ENCODE measurements around the gene A2ML1.
"Not testable (repeated sequence)": the region's sequence is repeated elsewhere in the genome, so short reads cannot be mapped to it uniquely, and the experiment has no call there.

A2ML1 gene

DNA sequence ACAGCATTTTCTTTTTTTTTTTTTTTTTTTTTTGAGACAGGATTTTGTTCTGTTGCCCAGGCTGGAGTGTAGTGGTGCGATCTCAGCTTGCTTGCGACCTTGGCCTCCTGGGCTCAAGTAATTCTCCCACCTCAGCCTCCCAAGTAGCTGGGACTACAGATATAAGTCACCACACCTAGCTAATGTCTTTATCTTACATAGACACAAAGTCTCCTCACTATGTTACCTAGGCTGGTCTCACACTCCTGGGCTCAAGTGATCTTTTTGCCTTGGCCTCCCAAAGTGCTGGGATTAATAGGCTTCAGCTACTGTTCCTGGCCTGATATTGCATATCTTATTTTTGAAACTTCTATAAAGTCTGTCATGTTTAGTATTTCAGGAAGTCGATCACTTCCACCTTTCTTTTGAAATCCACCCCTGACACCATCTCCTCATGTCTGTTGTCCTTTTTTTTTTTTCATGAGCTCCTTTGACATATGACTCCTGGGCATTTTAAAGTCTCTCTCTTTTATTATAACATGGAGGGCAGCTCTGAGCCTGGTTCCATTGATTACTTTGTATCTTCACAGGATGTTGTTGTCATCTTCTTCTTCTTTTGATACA, 5.9 kb upstream of the A2ML1 start:
- in situ Hi-C loops (cut with MboI; ENCODE audit: low sequenced_read_pairs): no loop called here

DNA sequence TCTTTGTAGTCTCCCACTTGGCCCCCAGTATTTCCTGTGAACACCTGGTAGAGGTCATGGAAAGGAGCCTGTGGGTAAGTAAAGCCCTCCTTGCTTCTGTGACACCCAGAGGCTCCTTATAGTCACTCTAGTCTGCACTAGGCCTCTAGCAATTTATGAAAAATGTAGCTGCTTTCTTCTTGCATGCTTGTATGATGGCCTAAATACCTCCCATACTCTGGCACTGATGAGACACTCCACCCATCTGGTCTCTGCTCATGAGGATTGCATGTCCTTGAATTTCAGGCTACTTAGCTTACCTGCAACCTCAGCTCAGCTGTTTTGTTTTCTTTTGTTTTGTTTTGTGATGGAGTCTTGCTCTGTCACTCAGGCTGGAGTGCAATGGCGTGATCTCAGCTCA, 4.6 kb upstream of the A2ML1 start:
- in situ Hi-C loops (cut with MboI; ENCODE audit: low sequenced_read_pairs): no loop called here

DNA sequence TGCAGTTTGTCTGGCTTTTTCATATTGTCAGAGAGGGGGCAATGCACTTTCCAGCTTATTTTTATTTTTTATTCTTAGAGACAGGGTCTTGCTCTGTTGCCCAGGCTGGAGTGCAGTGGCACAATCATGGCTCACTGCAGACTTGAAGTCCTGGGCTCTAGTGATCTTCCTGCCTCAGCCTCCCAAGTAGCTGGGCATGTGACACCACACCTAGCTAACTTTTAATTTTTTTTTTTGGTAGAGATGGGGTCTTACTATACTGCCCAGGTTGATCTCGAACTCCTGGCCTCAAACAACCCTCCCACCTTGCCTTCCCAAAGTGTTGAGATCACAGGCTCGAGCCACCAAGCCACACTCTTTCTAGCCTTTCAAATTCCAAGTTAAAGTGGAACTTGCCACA, 3.9 kb upstream of the A2ML1 start:
- in situ Hi-C loops (cut with MboI; ENCODE audit: low sequenced_read_pairs): no loop called here

DNA sequence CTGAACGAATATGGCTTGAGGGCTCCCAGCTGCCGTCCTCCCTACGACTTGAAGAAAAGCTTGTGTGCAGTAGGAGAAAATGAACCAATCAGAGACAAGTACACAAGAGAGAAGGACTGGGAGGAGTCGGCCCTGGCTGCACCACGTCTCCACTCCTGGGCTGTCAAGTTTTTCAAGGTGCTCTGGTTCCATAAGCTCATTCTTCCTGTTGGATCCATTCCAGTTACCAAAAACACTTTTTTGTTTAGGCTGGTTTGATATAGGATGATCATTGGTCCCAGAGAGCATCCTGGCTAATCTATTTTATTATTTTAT, 2.8 kb upstream of the A2ML1 start:
- in situ Hi-C loops (cut with MboI; ENCODE audit: low sequenced_read_pairs): no loop called here

DNA sequence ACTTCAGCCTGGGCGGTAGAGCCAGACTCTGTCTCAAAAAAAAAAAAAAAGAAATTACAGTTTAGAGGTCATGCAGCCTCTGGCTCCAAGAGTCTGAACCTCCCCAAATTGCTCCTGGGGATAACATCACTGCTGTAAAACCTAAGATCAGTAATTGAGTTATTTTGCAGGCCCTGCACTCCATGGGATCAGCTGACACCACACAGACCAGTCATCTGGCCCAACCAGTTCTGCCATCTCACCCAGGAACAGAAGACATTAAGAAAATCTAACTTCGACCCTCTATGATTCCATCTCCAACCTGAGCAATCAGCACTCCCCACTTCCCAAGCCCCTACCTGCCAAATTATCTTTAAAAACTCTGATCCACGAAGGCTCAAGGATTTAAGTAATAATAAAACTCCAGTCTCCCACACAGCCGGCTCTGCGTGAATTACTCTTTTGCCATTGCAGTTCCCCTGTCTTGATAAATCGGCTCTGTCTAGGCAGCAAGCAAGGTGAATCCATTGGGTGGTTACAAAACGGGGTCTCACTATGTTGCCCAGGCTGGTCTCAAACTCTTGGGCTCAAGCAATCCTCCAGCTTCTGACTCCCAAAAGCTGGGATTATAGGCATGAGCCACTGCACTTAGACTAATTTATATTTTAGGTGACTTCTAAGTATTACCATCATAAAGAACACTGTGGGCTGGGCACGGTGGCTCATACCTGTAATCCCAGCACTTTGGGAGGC, 1.6 kb upstream of the A2ML1 start:
- in situ Hi-C loops (cut with MboI; ENCODE audit: low sequenced_read_pairs): not testable (repeated sequence)

DNA sequence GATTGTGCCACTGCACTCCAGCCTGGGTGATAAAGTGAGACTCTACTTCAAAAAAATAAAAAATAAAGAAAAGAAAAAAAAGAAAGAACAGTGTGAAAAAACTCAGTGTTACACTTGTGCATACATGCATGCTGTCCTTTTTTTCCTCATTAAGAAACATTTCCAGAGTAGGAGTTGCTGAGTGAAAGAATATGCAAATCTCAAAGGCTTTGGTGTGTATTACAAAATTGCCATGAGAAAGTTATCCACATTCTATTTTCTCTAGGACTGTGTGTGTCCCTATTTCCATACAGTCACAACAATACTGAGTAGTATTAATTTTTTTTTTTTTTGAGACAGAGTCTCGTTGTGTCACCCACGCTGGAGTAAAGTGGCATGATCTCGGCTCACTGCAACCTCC, 830 bp upstream of the A2ML1 start:
- in situ Hi-C loops (cut with MboI; ENCODE audit: low sequenced_read_pairs): no loop called here

DNA sequence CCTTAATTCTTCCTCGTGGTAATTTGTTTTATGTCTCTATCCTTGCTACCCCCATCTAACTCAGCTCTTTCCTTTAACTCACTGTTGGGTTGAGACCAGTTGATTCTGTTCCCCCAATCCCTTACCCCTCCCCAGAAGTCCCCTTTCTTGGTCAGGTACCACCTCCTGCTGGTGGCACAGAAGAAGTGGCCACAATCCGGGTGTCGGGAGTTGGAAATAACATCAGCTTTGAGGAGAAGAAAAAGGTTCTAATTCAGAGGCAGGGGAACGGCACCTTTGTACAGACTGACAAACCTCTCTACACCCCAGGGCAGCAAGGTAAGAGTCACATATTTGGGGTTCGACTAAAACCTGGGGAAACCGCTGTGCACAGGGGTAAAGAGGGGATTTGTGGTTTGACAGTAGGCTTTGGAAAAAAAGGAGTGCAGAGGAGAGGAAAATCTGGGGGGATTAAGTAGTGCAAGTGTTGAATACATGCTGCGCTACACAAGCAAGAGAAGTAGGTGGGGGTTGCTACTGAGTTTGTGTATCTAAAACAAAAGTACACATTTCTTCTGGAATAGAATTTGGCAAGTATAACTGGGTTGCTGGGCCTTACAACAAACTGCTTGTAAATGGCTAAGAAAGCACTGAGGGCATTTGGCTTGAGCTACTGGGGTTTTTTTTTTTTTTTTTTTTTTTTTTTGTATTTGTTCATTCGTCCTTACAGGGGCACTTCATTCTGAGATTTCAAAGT, 1.3 kb downstream of the A2ML1 start:
- in situ Hi-C loops (cut with MboI; ENCODE audit: low sequenced_read_pairs): no loop called here

DNA sequence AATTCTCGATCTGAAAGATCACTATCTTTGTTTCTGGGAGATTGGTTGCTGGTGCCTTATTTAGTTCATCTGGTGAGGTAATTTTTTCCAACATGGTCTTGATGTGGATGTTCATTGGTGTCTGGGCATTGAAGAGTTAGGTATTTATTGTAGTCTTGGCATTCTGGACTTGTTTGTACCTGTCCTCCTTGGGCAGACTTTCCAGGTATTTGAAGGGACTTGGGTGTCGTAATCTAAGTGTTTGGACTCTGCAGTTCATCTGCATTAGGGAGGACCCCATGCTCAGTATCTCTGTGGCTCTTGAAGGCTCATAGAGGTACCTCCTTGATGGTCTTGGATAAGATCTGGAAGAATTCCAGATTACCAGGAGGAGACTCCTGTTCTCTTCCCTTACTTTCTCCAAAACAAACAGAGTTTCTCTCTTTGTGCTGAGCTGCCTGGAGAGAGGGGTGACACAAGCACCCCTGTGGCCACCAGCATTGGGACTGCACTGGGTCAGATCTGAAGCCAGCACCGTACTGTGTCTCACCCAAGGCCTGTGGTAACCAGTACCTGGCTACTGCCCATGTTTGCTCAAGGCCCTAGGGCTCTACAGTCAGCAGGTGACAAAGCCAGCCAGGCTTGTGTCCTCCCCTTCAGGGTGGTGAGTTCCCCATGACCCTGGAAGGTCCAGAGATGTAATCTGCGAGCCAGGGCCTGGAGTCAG, 5.3 kb downstream of the A2ML1 start:
- in situ Hi-C loops (cut with MboI; ENCODE audit: low sequenced_read_pairs): no loop called here

DNA sequence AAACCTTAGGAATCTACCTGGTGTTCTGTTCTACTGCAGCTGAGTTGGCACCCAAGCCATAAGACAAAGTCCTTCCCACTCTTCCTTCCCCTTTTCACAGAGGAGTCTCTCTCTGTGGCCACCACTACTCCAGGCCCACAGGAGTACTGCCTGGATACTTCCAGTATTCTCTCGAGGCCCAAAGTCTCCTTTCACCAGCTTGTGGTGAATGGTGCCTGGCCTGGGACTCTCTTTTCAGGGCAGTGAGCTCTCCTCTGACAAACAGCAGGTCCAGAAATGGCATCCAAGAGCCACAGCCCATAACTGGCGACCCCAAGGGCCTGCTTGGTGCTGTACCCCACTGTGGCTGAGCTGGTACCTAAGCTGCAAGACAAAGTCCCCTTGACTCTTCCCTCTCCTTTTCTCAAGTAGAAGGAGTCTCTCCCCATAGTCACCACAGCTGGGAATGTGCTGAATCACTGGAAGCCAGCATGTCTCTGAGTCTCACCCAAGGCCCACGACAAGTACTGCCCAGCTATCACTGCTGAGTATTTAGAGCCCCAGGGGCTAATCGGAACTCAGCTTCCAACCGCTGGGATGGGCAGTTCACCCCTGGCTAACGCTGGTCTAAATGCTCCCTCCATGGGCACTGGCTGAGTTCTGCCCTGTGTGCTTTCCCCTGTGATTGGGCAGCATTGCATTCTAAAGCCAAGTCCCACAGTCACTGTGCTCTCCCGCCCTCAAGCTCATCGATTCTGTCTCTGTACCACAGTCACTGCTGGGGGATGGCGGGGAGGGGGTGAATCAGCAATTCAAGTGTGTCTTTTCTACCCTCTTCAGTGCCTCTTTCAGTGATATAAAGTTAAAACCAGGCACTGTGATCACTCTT, 6.1 kb downstream of the A2ML1 start:
- in situ Hi-C loops (cut with MboI; ENCODE audit: low sequenced_read_pairs): no loop called here

DNA sequence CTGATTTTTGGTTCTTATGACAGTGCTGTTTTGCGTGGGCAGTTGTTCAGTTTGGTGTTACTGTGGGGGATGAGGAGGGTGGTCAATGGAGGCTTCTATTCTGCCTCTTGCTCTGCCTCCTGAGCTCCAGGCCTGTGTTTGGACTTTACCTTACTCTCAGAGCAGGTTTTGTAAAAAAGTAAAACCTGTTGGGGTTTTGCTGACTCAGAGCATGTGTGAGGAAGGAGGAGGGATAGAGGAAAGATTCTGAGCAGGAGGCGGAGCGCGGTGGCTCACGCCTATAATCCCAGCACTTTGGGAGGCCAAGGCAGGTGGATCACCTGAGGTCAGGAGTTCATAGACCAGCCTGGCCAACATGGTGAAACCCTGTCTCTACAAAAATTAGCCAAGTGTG, 6.7 kb downstream of the A2ML1 start:
- in situ Hi-C loops (cut with MboI; ENCODE audit: low sequenced_read_pairs): no loop called here

DNA sequence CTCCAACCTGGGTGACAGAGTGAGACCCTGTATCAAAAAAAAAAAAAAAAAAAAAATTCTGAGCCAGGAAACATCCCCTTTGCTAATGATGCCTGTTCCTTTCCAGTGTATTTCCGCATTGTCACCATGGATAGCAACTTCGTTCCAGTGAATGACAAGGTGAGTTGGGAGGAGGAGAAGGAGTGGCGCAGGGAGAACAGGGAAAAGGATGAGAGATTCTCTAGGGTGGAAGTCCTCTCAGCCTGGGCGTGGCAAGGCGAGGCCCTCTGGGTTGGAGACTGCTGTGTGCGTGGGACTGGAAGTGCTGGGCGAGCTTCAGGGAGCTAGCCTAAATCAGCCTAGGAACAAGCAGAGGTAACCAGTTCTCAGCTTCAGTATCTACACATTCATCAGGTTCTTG, 7.2 kb downstream of the A2ML1 start:
- in situ Hi-C loops (cut with MboI; ENCODE audit: low sequenced_read_pairs): no loop called here

DNA sequence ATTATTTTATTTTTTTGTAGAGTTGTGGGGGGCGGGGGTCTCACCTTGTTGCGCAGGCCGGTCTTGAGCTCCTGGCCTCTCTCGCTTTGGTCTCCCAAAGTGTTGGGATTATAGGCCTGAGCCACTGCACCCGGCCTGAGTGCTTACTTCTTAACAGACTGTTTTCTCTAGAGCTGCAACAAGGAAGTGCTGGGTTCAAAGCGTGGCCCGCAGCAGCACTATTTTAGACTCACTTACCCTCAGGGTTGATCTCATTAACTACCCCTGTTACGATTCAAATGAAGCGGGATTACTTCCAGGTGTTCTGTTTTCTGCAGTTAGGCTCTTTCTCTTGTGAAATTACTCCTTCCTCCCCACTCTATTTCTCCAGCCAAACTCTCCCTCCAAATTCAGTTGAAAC, 8.7 kb downstream of the A2ML1 start:
- in situ Hi-C loops (cut with MboI; ENCODE audit: low sequenced_read_pairs): no loop called here

DNA sequence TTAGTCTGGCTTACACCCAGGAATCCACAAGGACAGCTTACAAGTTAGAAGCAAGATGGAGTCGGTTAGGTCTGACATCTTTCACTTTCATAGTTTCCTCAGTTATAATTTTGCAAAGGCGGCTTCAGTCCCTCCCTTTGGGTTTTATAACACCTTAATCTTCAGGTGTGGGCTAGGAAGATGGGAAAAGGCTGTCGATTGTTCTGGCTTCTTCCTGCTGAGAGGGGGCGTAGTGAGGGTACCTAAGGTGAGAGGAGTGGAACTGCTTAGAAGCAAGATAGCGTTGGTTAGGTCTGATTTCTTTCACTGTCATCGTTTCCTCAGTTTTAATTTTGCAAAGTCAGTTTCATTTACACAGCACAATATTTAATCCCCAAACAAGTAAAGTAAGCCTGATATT, 10.1 kb downstream of the A2ML1 start:
- in situ Hi-C loops (cut with MboI; ENCODE audit: low sequenced_read_pairs): no loop called here

DNA sequence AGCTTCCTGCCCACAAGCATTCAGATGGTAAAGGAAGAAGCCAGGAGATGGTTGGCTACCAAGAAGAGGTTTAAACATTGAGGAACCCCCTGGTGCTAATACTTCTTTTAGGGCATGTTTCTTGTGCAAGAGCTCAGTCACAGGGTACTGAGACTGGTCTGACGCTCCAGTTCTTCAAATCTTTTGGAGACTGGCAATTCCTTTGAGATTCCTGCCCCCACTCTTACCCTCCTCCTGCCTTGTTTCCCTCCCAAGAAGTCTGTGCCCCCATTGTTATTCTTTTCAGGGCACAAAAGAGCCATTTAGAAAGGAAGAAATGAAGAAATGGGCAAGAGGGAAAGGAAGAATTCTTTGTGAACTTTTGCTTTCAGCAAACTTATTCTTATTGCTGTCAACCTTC, 11.8 kb downstream of the A2ML1 start:
- in situ Hi-C loops (cut with MboI; ENCODE audit: low sequenced_read_pairs): no loop called here

DNA sequence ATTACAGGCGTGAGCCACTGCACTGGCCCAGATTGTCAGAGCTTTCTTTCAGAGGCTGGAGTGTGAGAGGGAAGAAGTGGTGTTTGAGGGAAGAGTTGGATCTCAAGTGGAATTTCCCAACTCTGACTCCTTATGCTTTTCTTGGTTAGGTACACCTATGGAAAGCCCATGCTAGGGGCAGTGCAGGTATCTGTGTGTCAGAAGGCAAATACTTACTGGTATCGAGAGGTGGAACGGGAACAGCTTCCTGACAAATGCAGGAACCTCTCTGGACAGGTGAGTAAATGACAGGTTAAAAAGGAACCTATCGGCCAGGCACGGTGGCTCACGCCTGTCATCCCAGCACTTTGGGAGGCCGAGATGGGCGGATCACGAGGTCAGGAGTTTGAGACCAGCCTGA, 14.9 kb downstream of the A2ML1 start:
- in situ Hi-C loops (cut with MboI; ENCODE audit: low sequenced_read_pairs): no loop called here

DNA sequence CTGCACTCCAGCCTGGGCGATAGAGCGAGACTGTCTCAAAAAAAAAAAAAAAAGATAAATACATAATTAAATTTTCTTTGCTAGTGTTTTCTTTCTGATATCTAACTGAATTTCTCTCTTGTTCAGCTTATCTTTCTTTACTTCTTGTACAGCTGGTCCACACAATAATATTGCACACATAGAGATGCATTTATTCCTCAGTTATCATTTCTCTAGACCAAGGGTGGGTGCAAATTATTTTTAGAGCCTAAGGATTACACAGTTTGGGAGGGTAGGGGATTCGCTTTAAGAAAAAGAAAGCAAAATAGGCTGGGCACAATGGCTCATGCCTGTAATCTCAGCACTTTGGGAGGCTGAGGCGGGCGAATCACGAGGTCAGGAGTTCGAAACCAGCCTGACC, 17.9 kb downstream of the A2ML1 start:
- in situ Hi-C loops (cut with MboI; ENCODE audit: low sequenced_read_pairs): no loop called here

DNA sequence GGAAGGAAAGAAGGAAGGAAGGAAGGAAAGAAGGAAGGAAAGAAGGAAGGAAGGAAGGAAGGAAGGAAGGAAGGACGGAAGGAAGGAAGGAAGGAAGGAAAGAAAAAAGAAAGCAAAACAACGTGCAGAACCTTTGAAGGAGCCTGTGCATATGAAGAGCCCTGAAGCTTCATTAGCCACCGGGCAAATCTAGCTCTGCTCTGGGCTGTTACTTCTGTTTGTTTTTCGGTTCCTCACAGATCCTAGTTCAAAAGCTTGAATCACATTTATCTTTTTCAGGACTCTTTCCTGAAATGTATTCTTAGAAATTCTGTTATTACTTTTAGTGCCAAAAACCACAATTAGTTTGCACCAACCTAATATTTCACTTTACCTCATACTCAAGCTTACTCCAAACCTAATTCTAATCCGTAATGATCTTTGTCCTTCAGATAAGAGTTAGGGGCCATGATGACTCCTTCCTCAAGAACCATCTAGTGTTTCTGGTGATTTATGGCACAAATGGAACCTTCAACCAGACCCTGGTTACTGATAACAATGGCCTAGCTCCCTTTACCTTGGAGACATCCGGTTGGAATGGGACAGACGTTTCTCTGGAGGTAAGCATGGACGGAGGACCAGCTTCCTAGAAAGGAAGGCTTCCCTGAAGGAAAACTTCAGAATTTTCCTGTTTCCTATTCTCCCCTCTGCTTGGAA, 18.7 kb downstream of the A2ML1 start:
- in situ Hi-C loops (cut with MboI; ENCODE audit: low sequenced_read_pairs): no loop called here

DNA sequence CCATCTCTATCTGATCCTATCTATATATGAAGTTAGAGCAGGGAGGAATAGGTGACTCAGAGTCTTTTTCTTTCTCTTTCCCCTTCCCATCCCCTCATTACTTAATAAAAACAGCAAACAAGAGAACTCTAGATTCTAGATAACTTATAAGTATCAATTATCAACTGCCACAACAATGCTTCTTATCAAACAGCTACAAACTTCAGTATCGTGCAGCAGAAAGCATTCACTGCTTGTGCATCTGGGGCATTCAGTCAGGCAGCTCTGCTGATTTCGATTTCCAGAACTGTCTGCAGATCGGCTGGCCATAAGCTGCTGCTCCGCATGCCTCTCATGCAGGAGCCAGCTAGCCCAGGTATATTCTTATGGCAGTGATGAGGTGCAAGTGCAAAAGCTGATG, 19.4 kb downstream of the A2ML1 start:
- in situ Hi-C loops (cut with MboI; ENCODE audit: low sequenced_read_pairs): no loop called here

DNA sequence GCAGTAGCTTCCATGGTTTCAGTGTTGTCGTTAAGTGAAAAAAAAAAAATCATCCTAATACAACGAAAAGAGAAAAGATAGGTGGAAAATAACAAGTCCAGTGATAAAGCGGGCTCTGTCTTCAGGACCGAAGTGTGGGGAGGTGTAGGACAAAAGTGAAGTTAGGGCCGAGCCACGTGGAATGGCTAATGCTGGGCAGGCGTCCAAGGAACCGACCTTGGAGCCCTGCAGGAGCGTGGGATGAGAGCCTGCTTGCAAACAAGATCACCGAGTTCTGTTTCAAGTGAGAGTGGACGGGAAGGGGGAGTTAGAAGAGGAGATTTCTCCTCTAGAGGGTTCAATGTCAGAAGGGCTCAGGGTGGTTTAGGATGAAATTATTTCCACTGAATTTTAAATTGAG, 22.2 kb downstream of the A2ML1 start:
- in situ Hi-C loops (cut with MboI; ENCODE audit: low sequenced_read_pairs): no loop called here

DNA sequence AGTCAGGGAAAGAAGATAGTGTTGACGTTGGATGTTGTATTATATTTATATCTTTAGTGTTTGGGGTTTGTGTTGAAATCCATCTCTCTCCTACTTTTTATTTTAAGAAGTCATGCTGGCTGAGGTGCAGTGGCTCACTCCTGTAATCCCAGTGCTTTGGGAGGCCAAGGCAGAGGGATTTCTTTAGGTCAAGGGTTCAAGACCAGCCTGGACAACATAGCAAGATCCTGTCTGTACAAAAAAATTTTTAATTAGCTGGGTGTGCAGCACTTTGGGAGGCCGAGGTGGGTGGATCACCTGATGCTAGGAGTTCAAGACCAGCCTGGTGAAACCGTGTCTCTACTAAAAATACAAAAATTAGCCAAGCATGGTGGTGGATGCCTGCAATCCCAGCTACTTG, 23.9 kb downstream of the A2ML1 start:
- in situ Hi-C loops (cut with MboI; ENCODE audit: low sequenced_read_pairs): no loop called here
